HL-60/S4 treated with phorbol 12-myristate 13-acetate at 8.2 ng/mL for 4 days and 3 days (cell line): ENCODE measurements around the gene ATL2.
"Not testable (repeated sequence)": the region's sequence is repeated elsewhere in the genome, so short reads cannot be mapped to it uniquely, and the experiment has no call there.

Experiments
- in situ Hi-C: fragments of 300-500 bp; cut with MboI; formaldehyde crosslinking; loops from 2 replicates; pipeline ENCODE4 v1.15.0; 2022; ENCODE audit warnings: low sequenced_read_pairs

Gene ATL2

DNA sequence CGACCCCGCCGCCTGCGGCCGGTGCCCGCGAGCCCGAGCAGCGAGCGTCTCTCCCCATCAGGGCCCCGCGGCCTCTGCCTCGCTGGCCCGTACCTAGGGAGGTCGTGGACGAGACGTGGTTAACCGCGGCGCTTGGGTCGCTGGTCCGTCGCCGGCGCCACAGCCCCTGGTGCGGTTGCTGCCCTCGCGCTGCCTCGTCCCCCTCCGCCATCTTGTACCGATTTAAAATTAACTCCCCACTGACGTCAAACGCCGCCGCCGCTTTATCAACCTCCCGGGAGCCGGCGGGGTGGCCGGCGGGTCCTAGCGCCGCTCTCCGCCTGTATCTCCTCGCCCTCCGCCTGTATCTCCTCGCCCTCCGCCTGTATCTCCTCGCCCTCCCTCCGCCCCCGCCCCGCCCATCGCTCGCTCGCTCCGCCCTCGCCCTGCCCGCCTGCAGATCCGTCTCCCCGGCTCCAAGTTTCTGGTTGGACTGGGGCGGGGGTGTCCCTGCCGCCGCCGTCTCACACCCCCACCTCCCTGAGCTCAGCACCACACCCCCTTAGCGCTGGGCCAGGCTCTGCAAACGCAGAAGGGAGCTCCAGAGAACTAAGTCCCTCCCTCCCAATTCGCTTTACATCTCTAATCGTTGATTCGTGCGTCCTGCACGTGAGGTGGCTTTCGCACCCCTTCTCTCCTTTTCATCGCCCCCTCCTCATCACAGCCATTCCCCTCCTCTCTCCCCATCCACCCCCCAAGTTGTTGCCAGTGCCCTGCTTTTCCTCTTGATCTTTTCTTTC, at the start of gene ATL2:
TSS of gene ATL2 (minus strand) at position 224 of the 779 bp plus-strand sequence. CDS start at position 211, 13 bp downstream.
- in situ Hi-C loops, result no loop called here

DNA sequence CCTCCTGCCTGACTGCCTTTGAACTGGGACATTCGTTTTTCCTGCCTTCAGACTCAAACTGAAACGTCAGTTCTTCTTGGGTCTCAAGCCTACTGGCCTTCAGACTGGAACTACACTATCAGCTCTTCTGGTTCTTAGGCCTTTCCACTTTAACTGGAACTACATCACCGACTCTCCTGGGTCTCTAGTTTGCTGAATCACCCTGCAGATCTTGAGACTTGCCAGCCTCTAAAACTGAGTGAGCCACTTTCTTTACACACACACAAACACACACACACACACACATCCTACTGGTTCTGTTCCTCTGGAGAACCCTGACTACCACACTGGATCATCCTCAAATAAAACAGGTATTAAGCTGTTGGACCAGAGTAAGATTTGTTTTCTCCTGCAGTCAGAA, 46.7 kb upstream of the ATL2 start:
- in situ Hi-C loops, result no loop called here

DNA sequence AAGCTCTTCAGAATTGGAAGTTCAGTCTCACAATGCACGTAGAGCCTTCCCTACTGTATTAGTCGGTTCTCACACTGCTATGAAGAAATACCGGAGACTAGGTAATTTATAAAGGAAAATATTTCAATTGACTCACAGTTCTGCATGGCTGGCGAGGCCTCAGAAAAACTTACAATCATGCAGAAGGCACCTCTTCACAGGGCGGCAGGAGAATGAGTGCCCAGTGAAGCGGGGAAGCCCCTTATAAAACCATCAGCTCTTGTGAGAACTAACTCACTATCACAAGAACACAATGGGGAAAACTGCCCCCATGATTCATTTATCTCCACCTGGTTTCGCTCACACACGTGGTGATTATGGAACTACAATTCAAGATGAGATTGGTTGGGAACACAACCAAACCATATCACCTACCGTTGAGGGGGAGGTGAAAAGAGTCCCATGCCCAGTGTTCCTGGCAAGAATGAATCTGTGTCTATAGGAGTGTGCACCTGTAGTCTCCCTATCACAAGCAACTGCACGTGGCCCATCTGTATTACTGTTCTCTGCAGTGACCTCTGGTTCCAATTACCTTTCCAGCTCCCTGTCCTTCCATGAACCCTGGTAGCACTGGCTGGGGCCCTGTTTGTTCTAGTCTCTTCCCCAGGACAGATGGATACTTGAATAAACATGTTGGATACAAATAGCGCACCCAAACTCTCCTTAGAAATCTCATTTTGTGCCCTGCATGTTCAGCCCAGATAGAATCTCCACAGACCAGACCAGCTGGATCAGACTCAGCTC, 44.4 kb upstream of the ATL2 start:
- in situ Hi-C loops, result no loop called here

DNA sequence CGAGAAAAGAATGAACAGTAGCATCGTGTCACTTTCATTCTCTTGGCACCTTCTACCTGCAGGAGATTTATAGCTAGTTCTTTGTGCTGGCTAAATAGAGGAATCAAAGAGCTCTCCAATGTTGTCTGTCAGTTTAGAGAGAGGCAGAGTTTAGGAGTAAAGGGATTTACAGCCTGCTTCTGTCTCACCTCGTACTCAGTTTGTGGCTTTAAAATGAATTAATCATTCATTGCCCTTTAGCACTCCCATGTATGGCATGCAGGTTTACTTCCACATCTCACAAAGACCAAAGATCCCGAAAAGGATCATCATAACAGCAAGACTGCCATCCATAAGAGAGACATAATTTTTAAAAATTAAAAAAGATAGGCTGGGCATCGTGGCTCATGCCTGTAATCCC, 42.4 kb upstream of the ATL2 start:
- in situ Hi-C loops, result no loop called here

DNA sequence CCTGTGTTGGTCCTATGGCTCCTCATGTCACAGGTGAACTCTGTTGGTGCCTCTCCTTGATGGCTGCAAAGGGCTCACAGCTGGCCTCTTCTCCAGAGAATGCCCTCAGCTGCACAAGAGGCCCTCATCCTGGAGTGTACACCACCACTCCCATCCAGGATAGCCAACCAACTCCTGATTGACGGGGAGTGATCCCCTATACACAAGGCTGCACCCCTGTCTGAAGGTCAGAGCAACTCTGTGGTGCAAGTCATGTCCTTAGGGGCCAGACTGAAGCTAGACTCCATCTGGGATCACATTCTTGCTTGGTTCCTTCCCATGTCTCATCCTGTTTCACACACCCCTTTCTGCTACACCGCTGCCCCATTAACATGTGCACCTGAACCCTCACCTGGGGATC, 41.7 kb upstream of the ATL2 start:
- in situ Hi-C loops, result no loop called here

DNA sequence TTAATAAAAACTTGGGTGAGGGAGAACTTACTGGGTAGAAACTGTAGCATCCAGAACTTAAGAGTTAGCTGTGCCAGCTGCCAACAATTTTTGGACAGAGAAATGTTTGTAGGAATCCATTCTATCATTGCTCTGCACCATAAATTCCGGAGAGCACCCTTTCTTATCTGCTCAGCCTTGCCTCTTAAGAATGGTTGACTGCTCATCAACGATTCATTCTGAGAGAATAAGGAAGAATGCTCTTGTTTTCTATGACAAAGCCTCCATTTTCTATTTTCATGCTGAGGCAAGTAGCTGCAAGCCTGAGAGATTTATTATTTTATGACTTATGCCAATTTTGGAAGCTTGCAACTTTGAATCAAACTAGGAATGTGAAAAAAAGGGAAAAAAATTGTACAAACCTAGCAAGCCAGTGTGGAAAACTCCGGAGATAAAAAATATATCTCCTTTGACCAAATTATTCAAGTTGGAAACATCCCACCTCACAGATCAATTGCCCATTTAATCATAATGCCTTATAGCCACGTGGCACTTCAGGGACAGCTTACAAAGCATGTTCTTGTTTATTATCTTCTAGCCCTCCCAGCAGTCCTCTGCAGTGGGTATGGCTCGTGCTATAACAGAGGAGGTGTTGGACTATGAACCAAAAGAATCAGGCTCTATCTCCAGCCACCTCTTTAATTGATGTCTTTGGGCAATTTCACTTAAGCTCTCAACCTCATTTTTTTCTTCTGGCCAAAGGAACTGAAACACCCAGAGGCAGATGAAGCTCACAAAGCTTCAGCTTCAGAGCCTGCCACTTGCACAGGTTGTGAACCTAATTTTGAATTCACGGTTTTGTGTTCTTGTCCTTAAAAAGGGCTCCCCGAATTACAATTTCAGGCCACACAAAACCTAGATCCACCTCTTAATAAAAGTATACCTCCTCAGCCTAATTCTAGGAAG, 40.9 kb upstream of the ATL2 start:
- in situ Hi-C loops, result no loop called here

DNA sequence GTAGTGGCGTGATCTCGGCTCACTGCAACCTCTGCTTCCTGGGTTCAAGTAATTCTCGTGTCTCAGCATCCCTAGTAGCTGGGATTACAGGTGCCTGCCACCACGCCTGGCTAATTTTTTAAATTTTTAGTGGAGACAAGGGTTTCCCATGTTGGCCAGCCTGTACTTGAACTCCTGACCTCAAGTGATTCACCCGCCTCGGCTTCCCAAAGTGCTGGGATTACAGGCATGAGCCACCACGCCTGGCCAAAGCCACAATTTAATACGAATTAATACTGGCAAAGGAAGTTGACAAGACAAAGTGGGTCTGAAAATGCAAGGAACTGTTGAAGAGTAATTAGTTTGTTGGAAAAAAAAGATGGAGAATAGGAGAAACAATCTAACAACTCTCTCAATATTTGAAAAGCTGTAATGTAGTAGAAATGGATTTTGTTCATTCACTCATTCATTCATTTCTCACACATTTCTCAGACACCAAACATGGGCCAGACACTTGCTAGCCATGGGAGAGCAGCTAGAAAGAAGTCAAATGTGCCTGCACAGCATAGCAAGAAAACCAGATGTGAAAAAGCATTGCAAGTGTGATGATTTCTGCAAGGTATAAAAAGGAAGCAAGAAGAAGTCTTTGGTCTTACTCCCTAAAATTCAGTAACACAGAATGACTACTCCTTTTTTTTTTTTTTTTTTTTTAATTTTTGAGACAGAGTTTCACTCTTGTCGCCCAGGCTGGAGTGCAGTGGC, 39.4 kb upstream of the ATL2 start:
- in situ Hi-C loops, result no loop called here

DNA sequence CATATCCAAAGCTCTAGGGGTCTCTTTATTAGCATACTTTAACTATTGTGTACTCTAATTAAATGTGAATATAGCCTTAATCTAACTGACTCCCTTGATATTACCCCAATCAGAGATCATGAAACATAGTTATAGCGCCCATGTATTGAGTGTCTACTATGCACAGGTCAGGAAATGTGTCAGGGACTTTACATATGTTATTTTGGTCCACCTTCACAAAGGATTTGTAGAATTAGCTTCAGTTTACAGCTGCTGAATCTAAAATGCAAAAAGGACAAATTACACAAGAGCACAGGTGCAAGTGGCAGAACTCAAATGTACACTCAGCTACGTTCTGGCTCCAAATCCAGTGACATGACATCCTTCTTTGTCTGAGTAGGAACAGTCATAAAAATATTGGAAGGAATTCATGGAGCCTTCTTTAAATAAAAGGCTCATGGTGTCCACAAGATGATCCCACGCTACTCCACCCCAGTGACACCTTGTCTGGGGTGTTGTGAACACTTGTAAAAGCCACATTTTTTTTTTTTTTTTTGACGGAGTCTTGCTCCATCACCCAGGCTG, 38.7 kb upstream of the ATL2 start:
- in situ Hi-C loops, result no loop called here

DNA sequence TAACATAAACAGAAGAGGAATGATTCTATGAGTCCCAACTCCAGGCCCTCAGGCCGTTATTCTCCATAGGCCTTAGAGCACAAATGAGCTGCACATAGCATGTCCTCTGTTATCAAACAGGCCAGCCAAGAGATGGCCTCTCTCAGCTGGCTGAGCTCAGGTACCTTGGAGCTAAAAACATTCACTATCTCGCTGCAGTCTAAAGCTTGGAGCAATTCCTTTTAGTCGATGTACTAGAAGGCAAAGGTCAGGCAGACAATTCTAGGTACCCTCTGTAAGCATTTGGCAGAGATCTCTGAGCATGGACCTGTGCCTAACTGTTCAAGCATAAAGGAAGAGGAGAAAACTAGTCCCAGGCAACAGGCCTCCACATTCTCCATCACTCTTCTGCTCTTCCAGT, 38.0 kb upstream of the ATL2 start:
- in situ Hi-C loops, result no loop called here

DNA sequence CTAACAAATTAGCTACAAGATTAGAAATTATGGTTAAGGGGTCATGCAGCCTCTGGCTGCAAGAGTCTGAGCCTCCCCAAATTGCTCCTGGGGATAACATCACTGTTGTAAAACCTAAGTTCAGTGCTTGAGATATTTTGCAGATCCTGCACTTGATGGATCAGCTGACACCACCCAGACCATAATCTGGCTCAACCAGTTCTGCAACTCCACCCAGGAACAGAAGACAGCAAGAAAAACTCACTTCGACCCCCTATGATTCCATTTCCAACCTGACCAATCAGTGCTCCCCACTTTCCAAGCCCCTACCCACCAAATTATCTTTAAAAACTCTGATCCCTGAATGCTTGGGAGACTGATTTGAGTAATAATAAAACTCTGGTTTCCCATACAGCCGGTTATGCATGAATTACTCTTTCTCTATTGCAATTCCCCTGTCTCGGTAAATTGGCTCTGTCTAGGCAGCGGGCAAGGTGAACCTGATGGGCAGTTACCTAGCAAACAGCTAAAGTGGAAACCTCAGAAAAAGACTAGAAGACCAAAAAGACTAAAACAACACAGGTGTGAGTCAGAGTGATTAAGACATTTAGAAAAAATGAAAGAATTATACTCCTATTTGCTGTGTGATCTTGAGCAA, 35.3 kb upstream of the ATL2 start:
- in situ Hi-C loops, result not testable (repeated sequence)

DNA sequence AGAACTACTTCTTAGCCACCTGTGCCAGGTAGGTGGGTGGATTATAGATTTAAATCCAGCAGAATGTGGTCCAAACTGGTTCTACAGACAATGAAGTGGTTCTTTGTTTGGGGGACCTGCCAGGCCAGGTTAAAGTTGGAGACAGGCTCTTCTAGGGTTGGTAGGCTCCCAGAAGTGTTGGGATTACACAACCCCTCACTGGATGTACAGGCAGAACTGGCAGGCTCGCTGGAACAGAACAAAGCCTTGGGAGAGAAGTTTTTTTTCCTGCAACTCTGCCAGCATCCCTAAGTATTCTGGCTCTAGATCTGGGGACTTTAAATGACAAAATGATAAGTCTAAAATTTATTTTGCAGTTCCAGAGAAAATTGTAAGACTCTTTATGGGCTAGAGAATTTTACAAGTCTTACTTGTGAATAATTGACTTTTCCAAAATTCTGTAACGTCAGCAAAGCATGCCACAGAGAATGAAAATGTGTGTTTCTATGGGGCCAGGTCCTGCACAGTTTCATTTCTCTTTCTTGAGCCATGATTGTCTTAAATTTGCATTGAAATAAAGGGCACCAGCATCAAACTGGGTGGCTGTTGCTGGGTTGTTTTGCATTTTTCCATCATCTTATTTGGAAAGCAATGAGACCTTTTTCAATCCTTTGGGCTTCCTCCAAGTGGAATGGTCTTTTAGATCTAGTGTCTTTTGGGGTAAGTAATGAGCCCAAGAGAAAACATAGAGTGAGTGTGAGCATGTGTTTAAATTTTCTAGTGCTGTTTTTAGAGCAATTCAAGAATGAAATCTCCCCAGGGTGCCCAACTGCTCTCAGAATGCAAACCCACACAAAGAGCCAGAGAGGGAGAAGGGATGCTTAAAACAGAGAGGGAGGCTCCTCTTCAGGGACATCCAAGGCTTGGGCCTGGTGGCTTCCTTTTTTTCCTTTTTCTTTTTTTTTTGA, 32.4 kb upstream of the ATL2 start:
- in situ Hi-C loops, result no loop called here

DNA sequence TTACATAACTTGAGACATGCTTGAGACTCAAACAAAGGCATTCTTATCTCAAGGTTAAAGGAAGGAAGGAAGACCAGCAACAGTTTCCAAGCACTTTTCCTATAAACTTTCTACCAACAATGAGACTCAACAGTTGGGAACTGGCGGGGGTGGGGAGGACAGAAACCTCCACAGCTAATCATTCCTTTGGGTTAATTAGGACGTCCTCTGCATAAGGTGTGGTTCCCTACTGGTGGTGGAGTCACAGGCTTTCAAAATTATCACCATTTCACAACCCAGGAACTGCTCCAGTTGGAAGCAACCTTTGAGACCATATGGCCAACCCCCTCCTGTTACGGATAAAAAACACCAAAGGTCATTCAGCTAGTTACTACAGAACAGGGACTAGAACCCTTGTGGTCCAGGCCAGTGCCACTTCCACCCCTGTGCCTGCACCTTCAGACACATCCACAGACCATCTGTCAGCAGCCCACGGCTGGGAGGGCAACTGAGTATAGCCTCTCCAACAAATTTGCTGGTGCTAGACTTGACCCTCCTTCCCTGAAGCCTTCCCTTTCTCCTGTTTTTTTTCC, 30.1 kb upstream of the ATL2 start:
- in situ Hi-C loops, result no loop called here

DNA sequence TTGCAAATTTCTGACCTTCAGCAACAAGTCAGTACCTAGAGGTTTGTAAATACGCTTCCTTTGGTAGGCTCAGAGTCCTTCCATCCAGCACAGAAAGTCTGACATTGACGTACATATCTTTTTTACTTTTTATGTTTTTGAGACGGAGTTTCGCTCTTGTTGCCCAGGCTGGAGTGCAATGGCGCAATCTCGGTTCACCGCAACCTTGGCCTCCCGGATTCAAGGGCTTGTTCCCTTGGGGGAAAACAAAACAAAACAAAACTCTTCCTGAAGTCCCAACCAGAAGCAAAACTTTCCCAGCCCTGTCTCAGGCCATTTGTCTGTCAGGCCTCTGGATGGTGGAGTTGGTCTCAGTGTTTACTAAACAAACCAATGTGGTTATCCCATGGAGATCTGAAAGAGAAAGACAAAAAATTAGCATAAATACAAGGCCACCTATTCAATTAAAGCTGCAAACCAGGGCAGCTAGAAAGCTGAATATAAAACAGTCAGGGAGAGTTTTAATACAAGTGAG, 29.6 kb upstream of the ATL2 start:
- in situ Hi-C loops, result no loop called here

DNA sequence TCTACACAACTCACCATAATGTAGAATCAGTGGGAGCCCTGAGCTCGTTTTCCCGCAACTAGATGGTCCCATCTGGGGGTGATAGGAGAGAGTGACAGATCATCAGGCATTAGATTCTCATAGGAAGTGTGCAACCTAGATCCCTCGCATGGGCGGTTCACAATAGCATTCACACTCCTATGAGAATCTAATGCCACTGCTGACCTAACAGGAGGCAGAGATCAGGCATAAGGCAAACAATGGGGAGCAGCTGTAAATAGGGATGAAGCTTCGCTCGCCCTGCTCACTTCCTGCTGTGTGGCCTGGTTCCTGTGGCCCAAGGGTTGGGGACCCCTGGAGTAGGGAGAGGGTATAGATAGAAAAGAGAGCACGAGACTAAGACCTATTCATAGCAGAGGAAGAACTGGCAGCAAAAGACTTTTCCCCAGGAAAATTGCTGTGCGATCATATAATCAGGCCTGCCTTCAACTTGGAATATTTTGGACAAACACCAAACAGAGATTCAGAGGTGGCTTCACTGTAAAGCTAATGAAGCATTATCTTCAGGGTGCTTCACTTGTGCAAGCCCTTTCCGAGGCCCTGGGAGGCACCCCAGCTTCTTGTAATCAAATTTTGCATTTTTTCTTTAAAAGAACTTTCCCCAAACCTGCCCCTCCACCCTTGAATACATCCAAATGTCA, 29.0 kb upstream of the ATL2 start:
- in situ Hi-C loops, result no loop called here

DNA sequence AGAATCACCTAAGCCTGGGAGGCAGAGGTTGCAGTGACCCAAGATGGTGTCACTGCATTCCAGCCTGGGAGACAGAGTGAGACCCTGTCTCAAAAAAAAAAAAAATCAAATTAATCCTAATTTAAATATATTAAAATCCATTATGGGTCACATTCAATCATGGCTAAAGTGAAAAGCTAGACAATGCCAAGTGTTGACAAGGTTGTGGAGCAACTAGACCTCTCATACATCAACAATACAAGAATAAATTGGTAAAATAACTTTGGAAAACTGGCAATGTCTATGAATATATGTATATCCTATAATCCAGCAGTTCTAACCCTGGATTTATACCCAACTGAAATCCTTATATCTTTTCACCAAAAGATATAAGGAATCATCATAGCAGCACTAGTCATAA, 23.4 kb upstream of the ATL2 start:
- in situ Hi-C loops, result no loop called here

DNA sequence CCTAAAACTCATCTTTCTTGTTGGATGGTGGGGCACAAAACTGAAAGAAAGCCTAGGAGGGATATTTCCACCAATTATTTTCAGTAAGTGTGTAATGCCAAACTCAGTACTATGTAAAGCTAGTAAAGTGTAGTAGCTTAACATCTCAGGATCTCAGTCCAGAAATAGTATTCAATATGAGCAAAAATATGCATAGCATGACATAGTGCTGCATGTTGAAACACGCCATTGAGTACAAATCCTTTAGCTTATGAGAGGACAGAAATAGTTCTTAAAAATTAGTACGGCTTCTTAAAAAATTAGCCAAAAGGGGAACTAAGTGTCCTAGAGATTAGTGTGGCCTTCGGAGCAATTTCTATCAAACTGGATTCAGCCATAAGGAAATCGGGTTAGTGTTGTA, 21.7 kb upstream of the ATL2 start:
- in situ Hi-C loops, result no loop called here

DNA sequence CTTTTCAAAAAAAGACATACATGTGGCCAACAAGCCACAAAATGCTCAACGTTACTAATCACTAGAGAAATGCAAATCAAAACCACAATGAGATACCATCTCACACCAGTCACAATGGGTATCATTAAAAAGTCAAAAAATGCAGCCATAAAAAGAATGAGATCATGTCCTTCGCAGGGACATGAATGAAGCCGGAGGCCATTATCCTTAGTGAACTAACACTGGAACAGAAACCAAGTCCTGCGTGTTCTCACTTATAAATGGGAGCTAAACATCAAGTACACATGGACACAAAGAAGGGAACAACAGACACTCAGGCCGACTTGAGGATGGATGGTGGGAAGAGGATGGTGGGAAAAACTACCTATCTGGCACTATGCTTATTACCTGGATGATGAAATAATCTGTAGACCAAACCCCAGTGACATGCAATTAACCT, 17.8 kb upstream of the ATL2 start:
- in situ Hi-C loops, result no loop called here
